ENCODE results near the gene ELP4. TPM values are rescaled to one million over a fixed set of nuclear protein-coding genes. Genes with fewer than 3 reads are reported as not detected.

ELP4 gene
- polyA plus RNA-seq, 3 donors = 6.0 to 17.8 (median 16.4) TPM

GRCh38 chr11:31478223-31478590 is 31.4 kb upstream of the ELP4 start:
- no peaks in the 10 kb centered on the region for H4K20me1 ChIP-seq (ENCODE audit: insufficient read depth, low read length)
- WGBS (ENCODE audit: insufficient coverage) = no CpG with 5 or more reads among the region's 2 CpGs
- no peaks in the 10 kb centered on the region for H3K9me3 ChIP-seq (replicated peaks in 1 of 2; ENCODE audit: control insufficient read depth in 1 of 2, insufficient read depth in 1 of 2, low read length in 2 of 2)
- H3K27me3 ChIP-seq (ENCODE audit: control insufficient read depth in 2 of 2, insufficient read depth in 2 of 2, low read length in 2 of 2) = no peaks in the 10 kb centered on the region
- H3K4me3 ChIP-seq (replicated peaks in 1 of 3; ENCODE audit: low read depth in 2 of 3, low read length in 3 of 3) = no peak overlapping the region
- no peaks in the 10 kb centered on the region for H3K36me3 ChIP-seq (replicated peaks in 1 of 2; ENCODE audit: control insufficient read depth in 1 of 2, insufficient read depth in 2 of 2, low read length in 2 of 2)
- no peaks in the 10 kb centered on the region for H3K36me3 Mint-ChIP-seq
- no peak for TF ChIP-seq CTCF (IDR thresholded peaks at IDR 0.05)
- no peak overlapping the region for H3K4me3 Mint-ChIP-seq
- H3K4me1 Mint-ChIP-seq = no peaks in the 10 kb centered on the region
- H3K27ac Mint-ChIP-seq = no peak overlapping the region
- peaks cover 0 to under 1% (median 0%) of the 10 kb centered on the region in 7 donors for H3K9me3 Mint-ChIP-seq
- no peak overlapping the region for H3K27ac ChIP-seq (ENCODE audit: low read depth in 1 of 2, low read length in 2 of 2)
- intact Hi-C loops (cut with micrococcal nuclease) = no loop called here
- H3K27me3 Mint-ChIP-seq (ENCODE audit: low read depth in 3 of 3) = peaks cover 0 to under 1% (median 0%) of the 10 kb centered on the region in 3 donors
- H2AFZ ChIP-seq (ENCODE audit: insufficient read depth, low read depth, low read length, poor library complexity, severe bottlenecking) = no peak overlapping the region
- H3K79me2 ChIP-seq (ENCODE audit: insufficient read depth, low read length) = no peaks in the 10 kb centered on the region
- no peak overlapping the region for H3K9ac ChIP-seq (ENCODE audit: insufficient read depth, low read length, poor library complexity, severe bottlenecking)
- DNase-seq = no peak
- no peaks in the 10 kb centered on the region for H3K4me1 ChIP-seq (ENCODE audit: control insufficient read depth in 1 of 2, insufficient read depth in 2 of 2, low read length in 2 of 2)
- no peak overlapping the region for H3K4me2 ChIP-seq (replicated peaks; ENCODE audit: extremely low read depth, low read length, poor library complexity, severe bottlenecking)

GRCh38 chr11:31479066-31479465 is 30.5 kb upstream of the ELP4 start:
- Histone ChIP-seq H3K9me3 (replicated peaks in 1 of 2; ENCODE audit: control insufficient read depth in 1 of 2, insufficient read depth in 1 of 2, low read length in 2 of 2) (no peaks in the 10 kb centered on the region), H4K20me1 (ENCODE audit: insufficient read depth, low read length) (no peaks in the 10 kb centered on the region), H3K27me3 (ENCODE audit: control insufficient read depth in 2 of 2, insufficient read depth in 2 of 2, low read length in 2 of 2) (no peaks in the 10 kb centered on the region), H2AFZ (ENCODE audit: insufficient read depth, low read depth, low read length, poor library complexity, severe bottlenecking) (no peak overlapping the region), H3K9ac (ENCODE audit: insufficient read depth, low read length, poor library complexity, severe bottlenecking) (no peak overlapping the region), H3K27ac (ENCODE audit: low read depth in 1 of 2, low read length in 2 of 2) (no peak overlapping the region), H3K4me1 (ENCODE audit: control insufficient read depth in 1 of 2, insufficient read depth in 2 of 2, low read length in 2 of 2) (no peaks in the 10 kb centered on the region), H3K4me3 (replicated peaks in 1 of 3; ENCODE audit: low read depth in 2 of 3, low read length in 3 of 3) (no peak overlapping the region), H3K4me2 (replicated peaks; ENCODE audit: extremely low read depth, low read length, poor library complexity, severe bottlenecking) (no peak overlapping the region), H3K36me3 (replicated peaks in 1 of 2; ENCODE audit: control insufficient read depth in 1 of 2, insufficient read depth in 2 of 2, low read length in 2 of 2) (no peaks in the 10 kb centered on the region), H3K79me2 (ENCODE audit: insufficient read depth, low read length) (no peaks in the 10 kb centered on the region)
- no CpG with 5 or more reads among the region's 4 CpGs for WGBS (ENCODE audit: insufficient coverage)
- intact Hi-C loops (cut with micrococcal nuclease) = no loop called here
- no peak for TF ChIP-seq CTCF (IDR thresholded peaks at IDR 0.05)
- Mint-ChIP-seq H3K27ac (no peak overlapping the region), H3K27me3 (ENCODE audit: low read depth in 3 of 3) (no peaks in the 10 kb centered on the region), H3K4me3 (no peak overlapping the region), H3K4me1 (no peaks in the 10 kb centered on the region), H3K36me3 (no peaks in the 10 kb centered on the region), H3K9me3 (no peaks in the 10 kb centered on the region)
- no peak for DNase-seq

Measured in CD14-positive monocyte (primary cell).